Immature natural killer cell (primary cell): ENCODE measurements around the gene PIP4K2A. TPM values are rescaled to one million over a fixed set of nuclear protein-coding genes. Genes with fewer than 3 reads are reported as not detected.

Experiments used
- DNase-seq, 3 donors: peaks; one replicate each; pipeline ENCODE4 v3.0.0; 2022; ENCODE audit warnings: mixed read lengths in 1 of 3
- H3K27ac Mint-ChIP-seq, 6 donors: one replicate each; pipeline ENCODE4 v1.8.0; 2020; ENCODE audit warnings: mixed read lengths in 6 of 6, mild to moderate bottlenecking in 5 of 6, inconsistent platforms in 4 of 6, moderate library complexity in 3 of 6
- H3K27me3 Mint-ChIP-seq, 3 donors: one replicate each; pipeline ENCODE4 v1.8.0; 2020 to 2021; ENCODE audit warnings: low read depth in 3 of 3, mild to moderate bottlenecking in 3 of 3, mixed read lengths in 3 of 3, moderate library complexity in 3 of 3, inconsistent platforms in 1 of 3
- H3K36me3 Mint-ChIP-seq, 3 donors: one replicate each; pipeline ENCODE4 v1.8.0; 2020; ENCODE audit warnings: mixed read lengths in 3 of 3, inconsistent platforms in 2 of 3, mild to moderate bottlenecking in 2 of 3
- H3K4me1 Mint-ChIP-seq, 2 donors: one replicate each; pipeline ENCODE4 v1.8.0; 2020; ENCODE audit warnings: inconsistent platforms in 2 of 2, mild to moderate bottlenecking in 2 of 2, mixed read lengths in 2 of 2, moderate library complexity in 1 of 2
- H3K4me3 Mint-ChIP-seq, 5 donors: one replicate each; pipeline ENCODE4 v1.8.0; 2020; ENCODE audit warnings: mild to moderate bottlenecking in 5 of 5, mixed read lengths in 5 of 5, inconsistent platforms in 3 of 5, moderate library complexity in 3 of 5
- H3K9me3 Mint-ChIP-seq, 6 donors: one replicate each; pipeline ENCODE4 v1.8.0; 2020; ENCODE audit warnings: mild to moderate bottlenecking in 6 of 6, mixed read lengths in 6 of 6, inconsistent platforms in 4 of 6, moderate library complexity in 3 of 6
- polyA plus RNA-seq, 3 donors: library from polyadenylated mRNA; unstranded; fragments of 300-500 nt; fragmentation: Illumina TruSeq; gene quantifications; one replicate each; pipeline ENCODE4 v1.2.3, GENCODE V29; 2021

The PIP4K2A gene
- polyA plus RNA-seq, 3 donors from 2014 or later: 62.9 to 138 (median 80.3) TPM

GRCh38 chr10:22623633-22624253, 90.6 kb downstream of the PIP4K2A start:
- peak overlapping the region; percentile 54 to 78 (median 73) for H3K4me3 Mint-ChIP-seq
- peaks cover 98 to 100% of the 10 kb centered on the region in 2 donors for H3K4me1 Mint-ChIP-seq
- H3K27ac Mint-ChIP-seq: peak overlapping the region; percentile 94 to 100 (median 96)
- DNase-seq: no peak
- peaks cover 0 to 10% (median 4%) of the 10 kb centered on the region in 3 donors for H3K36me3 Mint-ChIP-seq
- no peaks in the 10 kb centered on the region for H3K9me3 Mint-ChIP-seq
- peaks cover 3 to 15% (median 8%) of the 10 kb centered on the region in 3 donors for H3K27me3 Mint-ChIP-seq

- peak overlapping the region; percentile 94 to 100 (median 96) for H3K27ac Mint-ChIP-seq
- H3K4me3 Mint-ChIP-seq: peak overlapping the region in 2 of 5 donors; percentile 36 to 75
- no peaks in the 10 kb centered on the region for H3K9me3 Mint-ChIP-seq
- DNase-seq: no peak
- H3K4me1 Mint-ChIP-seq: peaks cover 99 to 100% of the 10 kb centered on the region in 2 donors
- H3K36me3 Mint-ChIP-seq: peaks cover 0 to 11% (median 4%) of the 10 kb centered on the region in 3 donors
- H3K27me3 Mint-ChIP-seq: peaks cover 3 to 8% (median 7%) of the 10 kb centered on the region in 3 donors
Observed at GRCh38 chr10:22622242-22622806, 92.1 kb downstream of the PIP4K2A start.

GRCh38 chr10:22621726-22622125, 92.7 kb downstream of the PIP4K2A start:
- DNase-seq: no peak
- Mint-ChIP-seq H3K4me1 (peaks cover 99 to 100% of the 10 kb centered on the region in 2 donors), H3K9me3 (no peaks in the 10 kb centered on the region), H3K4me3 (peak overlapping the region; percentile 25 to 55 (median 45)), H3K27ac (peak overlapping the region; percentile 90 to 100 (median 96)), H3K27me3 (peaks cover 0 to 8% (median 3%) of the 10 kb centered on the region in 3 donors), H3K36me3 (peaks cover 0 to 11% (median 4%) of the 10 kb centered on the region in 3 donors)

DNA sequence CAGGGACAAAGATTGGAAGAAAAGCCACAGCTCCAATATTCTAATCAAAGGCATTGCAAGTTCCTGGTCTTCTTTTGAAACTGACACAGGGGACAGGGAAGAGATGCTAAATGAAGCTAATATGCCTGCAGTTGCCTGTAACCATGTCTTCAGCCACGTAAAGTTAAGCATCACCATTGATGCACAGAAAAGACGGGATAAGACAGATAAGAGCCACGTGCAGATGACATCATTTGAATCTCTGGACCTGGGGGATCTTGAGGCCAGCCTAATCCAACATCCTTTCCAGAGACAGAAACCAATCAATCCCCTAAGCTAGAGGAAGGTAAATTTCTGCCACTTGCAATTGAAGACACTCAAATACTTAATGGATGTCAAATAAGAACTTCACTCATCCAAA, 93.4 kb downstream of the PIP4K2A start:
- H3K27me3 Mint-ChIP-seq: peaks cover 0 to 8% (median 5%) of the 10 kb centered on the region in 3 donors
- H3K9me3 Mint-ChIP-seq: no peaks in the 10 kb centered on the region
- H3K36me3 Mint-ChIP-seq: peaks cover 0 to 11% (median 4%) of the 10 kb centered on the region in 3 donors
- H3K4me3 Mint-ChIP-seq: peak overlapping the region; percentile 6 to 79 (median 31)
- peaks cover 99 to 100% of the 10 kb centered on the region in 2 donors for H3K4me1 Mint-ChIP-seq
- H3K27ac Mint-ChIP-seq: peak overlapping the region; percentile 90 to 100 (median 96)
- no peak for DNase-seq

GRCh38 chr10:22620140-22620857, 94.1 kb downstream of the PIP4K2A start:
- H3K4me3 Mint-ChIP-seq: peak overlapping the region; percentile 29 to 79 (median 44)
- H3K9me3 Mint-ChIP-seq: no peaks in the 10 kb centered on the region
- peak overlapping the region; percentile 90 to 100 (median 96) for H3K27ac Mint-ChIP-seq
- peaks cover 0 to 11% (median 4%) of the 10 kb centered on the region in 3 donors for H3K36me3 Mint-ChIP-seq
- no peak for DNase-seq
- peaks cover 0 to 8% (median 8%) of the 10 kb centered on the region in 3 donors for H3K27me3 Mint-ChIP-seq
- H3K4me1 Mint-ChIP-seq: peaks cover 99 to 100% of the 10 kb centered on the region in 2 donors

DNA sequence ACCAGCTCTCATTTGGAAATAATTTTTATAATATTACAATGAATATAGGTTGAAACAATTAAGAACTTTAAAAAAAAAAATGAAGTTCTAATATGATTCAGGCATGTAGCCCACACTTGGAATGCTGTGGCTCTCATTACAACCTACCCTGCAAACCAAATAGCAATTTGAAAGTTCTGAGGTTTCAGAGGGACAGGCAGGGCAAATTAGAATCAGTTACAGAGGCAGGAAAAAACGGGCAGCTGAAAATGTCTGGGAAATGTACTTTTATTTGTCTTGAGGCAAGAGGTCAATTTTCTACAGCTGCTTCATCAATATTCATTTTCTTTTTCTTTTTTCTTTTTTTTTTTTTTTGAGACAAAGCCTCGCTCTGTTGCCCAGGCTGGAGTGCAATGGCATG, 95.3 kb downstream of the PIP4K2A start:
- peaks cover 0 to 8% (median 4%) of the 10 kb centered on the region in 3 donors for H3K36me3 Mint-ChIP-seq
- H3K4me1 Mint-ChIP-seq: peaks cover 99 to 100% of the 10 kb centered on the region in 2 donors
- H3K9me3 Mint-ChIP-seq: no peaks in the 10 kb centered on the region
- peak overlapping the region in 2 of 5 donors; percentile 29 to 69 for H3K4me3 Mint-ChIP-seq
- peak overlapping the region; percentile 84 to 100 (median 96) for H3K27ac Mint-ChIP-seq
- peaks cover 0 to 8% (median 8%) of the 10 kb centered on the region in 3 donors for H3K27me3 Mint-ChIP-seq
- DNase-seq: no peak

DNA sequence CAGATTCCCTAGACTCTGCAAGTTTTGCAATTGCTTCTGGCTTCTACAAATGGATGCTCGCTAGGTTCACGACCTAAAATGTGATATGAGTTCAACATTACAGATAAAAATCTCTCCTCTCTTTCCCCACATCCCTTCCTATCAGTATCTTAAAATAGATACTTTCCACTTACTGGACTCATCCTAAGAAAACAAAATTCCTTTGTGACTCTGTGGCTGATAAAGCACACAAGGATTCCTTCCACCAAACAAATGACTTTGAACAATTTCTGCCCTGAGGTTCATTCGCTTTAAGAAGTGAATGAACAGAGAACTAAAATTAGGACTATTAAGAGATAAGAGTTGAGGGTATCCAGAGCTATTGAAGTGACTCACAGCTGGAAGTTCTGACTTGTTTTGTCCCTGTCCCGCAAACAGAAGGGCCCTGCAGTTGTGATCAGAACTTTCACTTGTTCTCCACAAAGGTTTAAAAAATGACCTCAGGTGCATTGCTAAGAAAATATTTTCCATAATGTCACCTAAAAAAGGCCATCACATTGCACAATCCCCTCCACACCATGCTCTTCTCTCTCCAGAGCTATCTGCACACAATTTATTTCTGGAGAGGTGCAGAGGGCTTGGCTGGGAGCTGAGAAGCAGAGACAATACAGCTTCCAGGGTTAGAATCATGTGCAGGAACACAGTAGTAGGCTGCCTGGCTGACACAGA, 96.1 kb downstream of the PIP4K2A start:
- peak overlapping the region; percentile 91 to 100 (median 96) for H3K27ac Mint-ChIP-seq
- peaks cover 99 to 100% of the 10 kb centered on the region in 2 donors for H3K4me1 Mint-ChIP-seq
- no peaks in the 10 kb centered on the region for H3K9me3 Mint-ChIP-seq
- no peak for DNase-seq
- H3K27me3 Mint-ChIP-seq: peaks cover 0 to 13% (median 10%) of the 10 kb centered on the region in 3 donors
- peaks cover 0 to 8% (median 4%) of the 10 kb centered on the region in 3 donors for H3K36me3 Mint-ChIP-seq
- peak overlapping the region; percentile 31 to 90 (median 38) for H3K4me3 Mint-ChIP-seq

- DNase-seq: no peak
- H3K4me3 Mint-ChIP-seq: peak overlapping the region; percentile 28 to 90 (median 56)
- H3K27ac Mint-ChIP-seq: peak overlapping the region; percentile 91 to 100 (median 96)
- H3K4me1 Mint-ChIP-seq: peaks cover 99 to 100% of the 10 kb centered on the region in 2 donors
- H3K36me3 Mint-ChIP-seq: peaks cover 0 to 12% (median 8%) of the 10 kb centered on the region in 3 donors
- peaks cover 0 to 20% (median 10%) of the 10 kb centered on the region in 3 donors for H3K27me3 Mint-ChIP-seq
- H3K9me3 Mint-ChIP-seq: peaks cover 0 to 1% (median 0%) of the 10 kb centered on the region in 6 donors
Observed at GRCh38 chr10:22617516-22617915, 96.9 kb downstream of the PIP4K2A start.

- no peak for DNase-seq
- Mint-ChIP-seq H3K36me3 (peaks cover 4 to 17% (median 11%) of the 10 kb centered on the region in 3 donors), H3K4me1 (peaks cover 99 to 100% of the 10 kb centered on the region in 2 donors), H3K4me3 (peak overlapping the region in 4 of 5 donors; percentile 11 to 90 (median 21)), H3K27me3 (peaks cover 0 to 21% (median 14%) of the 10 kb centered on the region in 3 donors), H3K9me3 (peaks cover 0 to 1% (median 0%) of the 10 kb centered on the region in 6 donors), H3K27ac (peak overlapping the region; percentile 91 to 100 (median 96))
Observed at GRCh38 chr10:22617051-22617450, 97.3 kb downstream of the PIP4K2A start.

GRCh38 chr10:22615819-22616499, 98.4 kb downstream of the PIP4K2A start:
- H3K4me1 Mint-ChIP-seq: peaks cover 99 to 100% of the 10 kb centered on the region in 2 donors
- peak in 2 of 3 donors; percentile 40 to 51 for DNase-seq

GRCh38 chr10:22615101-22615500, 99.3 kb downstream of the PIP4K2A start:
- Mint-ChIP-seq H3K4me3 (peak overlapping the region; percentile 66 to 90 (median 70)), H3K36me3 (peaks cover 8 to 22% (median 16%) of the 10 kb centered on the region in 3 donors), H3K4me1 (peaks cover 99 to 100% of the 10 kb centered on the region in 2 donors), H3K27ac (peak overlapping the region; percentile 91 to 99 (median 96)), H3K9me3 (peaks cover 0 to 1% (median 0%) of the 10 kb centered on the region in 6 donors), H3K27me3 (peaks cover 0 to 27% (median 20%) of the 10 kb centered on the region in 3 donors)
- no peak for DNase-seq

More at GRCh38 chr10:22615819-22616499, 98.4 kb downstream of the PIP4K2A start:
- peaks cover 6 to 17% (median 11%) of the 10 kb centered on the region in 3 donors for H3K36me3 Mint-ChIP-seq
- H3K27ac Mint-ChIP-seq: peak overlapping the region; percentile 91 to 99 (median 96)
- peaks cover 0 to 27% (median 20%) of the 10 kb centered on the region in 3 donors for H3K27me3 Mint-ChIP-seq
- peak overlapping the region; percentile 66 to 90 (median 70) for H3K4me3 Mint-ChIP-seq
- peaks cover 0 to 1% (median 0%) of the 10 kb centered on the region in 6 donors for H3K9me3 Mint-ChIP-seq

GRCh38 chr10:22613011-22613410, 101.4 kb downstream of the PIP4K2A start:
- peak overlapping the region; percentile 72 to 90 (median 78) for H3K4me3 Mint-ChIP-seq
- no peak for DNase-seq
- H3K27ac Mint-ChIP-seq: peak overlapping the region; percentile 91 to 99 (median 96)
- H3K36me3 Mint-ChIP-seq: peaks cover 26 to 36% (median 32%) of the 10 kb centered on the region in 3 donors
- peaks cover 0 to 27% (median 24%) of the 10 kb centered on the region in 3 donors for H3K27me3 Mint-ChIP-seq
- peaks cover 0 to 1% (median 0%) of the 10 kb centered on the region in 6 donors for H3K9me3 Mint-ChIP-seq
- H3K4me1 Mint-ChIP-seq: peaks cover 100% of the 10 kb centered on the region in 2 donors
